Peyer's patch (tissue), 4 donors: ENCODE measurements around the gene ALDH1A2. TPM values are rescaled to one million over a fixed set of nuclear protein-coding genes. Genes with fewer than 3 reads are reported as not detected.
"Not testable (repeated sequence)": the region's sequence is repeated elsewhere in the genome, so short reads cannot be mapped to it uniquely, and the experiment has no call there.

Experiments
- DNase-seq, 3 donors: peaks; one replicate each; pipeline ENCODE4 v3.0.0-alpha.2; 2017 to 2019
- H3K27ac ChIP-seq, 4 donors: fragments of 200-600 bp; sonication (generic); one replicate each; pipeline ENCODE4 v1.5.1; 2016 to 2019
- H3K27me3 ChIP-seq, 2 donors: fragments of 200-600 bp; sonication (generic); one replicate each; pipeline ENCODE4 v1.5.1; 2019
- H3K36me3 ChIP-seq, 3 donors: fragments of 200-600 bp; sonication (generic); one replicate each; pipeline ENCODE4 v1.5.1; 2016 to 2019
- H3K4me1 ChIP-seq, 4 donors: fragments of 200-600 bp; sonication (generic); one replicate each; pipeline ENCODE4 v1.5.1; 2016 to 2019
- H3K4me3 ChIP-seq, 4 donors: fragments of 200-600 bp; sonication (generic); 1 replicate in 3 of 4; 2 replicates in 1 of 4; pipeline ENCODE4 v1.5.1; 2016 to 2019; ENCODE audit warnings: mild to moderate bottlenecking in 1 of 4
- H3K9me3 ChIP-seq, 4 donors: fragments of 200-600 bp; sonication (generic); one replicate each; pipeline ENCODE4 v1.5.1; 2016 to 2019; ENCODE audit warnings: mild to moderate bottlenecking in 1 of 4
- CTCF ChIP-seq, 6 experiments: fragments of 450-650 bp in 4 of 6; fragments of 200-600 bp in 2 of 6; sonication (generic) in 1 of 6; IDR thresholded peaks; one replicate each; pipeline ENCODE4 v1.5.1; 2017 to 2019; ENCODE audit warnings: antibody characterized with exemption in 6 of 6, mild to moderate bottlenecking in 3 of 6, moderate library complexity in 1 of 6
- POLR2A ChIP-seq, 2 donors: fragments of 450-650 bp; IDR thresholded peaks; one replicate each; pipeline ENCODE4 v1.5.1; 2017; ENCODE audit warnings: antibody characterized with exemption in 2 of 2, mild to moderate bottlenecking in 2 of 2, moderate library complexity in 2 of 2
- total RNA-seq, 4 donors: library from RNA; depleted of rRNA; stranded (reverse); fragments of >200 nt; gene quantifications; one replicate each; pipeline ENCODE4 v1.1.0, GENCODE V29; 2016

ALDH1A2 gene
- total RNA-seq, 4 donors from 2014 or later = 1.1 to 13.1 (median 10.0) TPM; not detected in 1

GRCh38 chr15:58086491-58086890 is 21.0 kb upstream of the ALDH1A2 start:
- no peaks in the 10 kb centered on the region for H3K36me3 ChIP-seq
- no peak overlapping the region for H3K27ac ChIP-seq
- H3K4me1 ChIP-seq = no peaks in the 10 kb centered on the region
- DNase-seq = no peak
- no peaks in the 10 kb centered on the region for H3K9me3 ChIP-seq
- TF ChIP-seq POLR2A (IDR thresholded peaks at IDR 0.05) (no peak), CTCF (IDR thresholded peaks at IDR 0.05) (no peak)
- H3K27me3 ChIP-seq = no peaks in the 10 kb centered on the region
- H3K4me3 ChIP-seq = no peak overlapping the region

DNA sequence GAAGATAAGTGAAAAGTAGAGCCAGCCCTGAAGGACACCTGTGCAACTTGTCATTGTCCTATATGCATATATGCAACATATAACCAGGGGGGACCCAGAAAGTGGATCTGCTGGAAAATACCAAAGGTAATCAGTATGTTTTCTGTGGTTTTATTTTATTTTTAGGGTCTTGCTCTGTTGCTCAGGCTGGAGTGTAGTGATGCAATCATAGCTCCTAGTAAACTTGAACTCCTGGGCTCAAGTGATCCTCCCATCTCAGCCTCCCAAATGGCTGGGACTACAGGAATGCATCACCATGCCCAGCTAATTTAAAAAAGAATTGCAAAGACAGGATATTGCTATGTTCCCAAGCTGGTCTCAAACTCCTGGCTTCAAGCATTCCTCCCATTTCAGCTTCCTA is 18.0 kb upstream of the ALDH1A2 start:
- TF ChIP-seq CTCF (IDR thresholded peaks at IDR 0.05) = no peak
- TF ChIP-seq POLR2A (IDR thresholded peaks at IDR 0.05) = no peak
- H3K27me3 ChIP-seq = no peaks in the 10 kb centered on the region

GRCh38 chr15:58081891-58082290 is 16.4 kb upstream of the ALDH1A2 start:
- H3K27me3 ChIP-seq = no peaks in the 10 kb centered on the region
- no peak overlapping the region for H3K27ac ChIP-seq
- H3K36me3 ChIP-seq = no peaks in the 10 kb centered on the region
- DNase-seq = no peak
- TF ChIP-seq POLR2A (IDR thresholded peaks at IDR 0.05) = no peak
- TF ChIP-seq CTCF (IDR thresholded peaks at IDR 0.05) = no peak
- no peaks in the 10 kb centered on the region for H3K4me1 ChIP-seq
- H3K4me3 ChIP-seq = no peak overlapping the region
- no peaks in the 10 kb centered on the region for H3K9me3 ChIP-seq

More for the DNA sequence above, 18.0 kb upstream of the ALDH1A2 start:
- Histone ChIP-seq H3K4me1 (no peaks in the 10 kb centered on the region), H3K4me3 (no peak overlapping the region), H3K36me3 (no peaks in the 10 kb centered on the region), H3K9me3 (no peaks in the 10 kb centered on the region), H3K27ac (no peak overlapping the region)
- DNase-seq = no peak

GRCh38 chr15:58081456-58081855 is 15.9 kb upstream of the ALDH1A2 start:
- TF ChIP-seq CTCF (IDR thresholded peaks at IDR 0.05) = no peak
- no peak for TF ChIP-seq POLR2A (IDR thresholded peaks at IDR 0.05)
- H3K36me3 ChIP-seq = no peaks in the 10 kb centered on the region
- no peak overlapping the region for H3K4me3 ChIP-seq

DNA sequence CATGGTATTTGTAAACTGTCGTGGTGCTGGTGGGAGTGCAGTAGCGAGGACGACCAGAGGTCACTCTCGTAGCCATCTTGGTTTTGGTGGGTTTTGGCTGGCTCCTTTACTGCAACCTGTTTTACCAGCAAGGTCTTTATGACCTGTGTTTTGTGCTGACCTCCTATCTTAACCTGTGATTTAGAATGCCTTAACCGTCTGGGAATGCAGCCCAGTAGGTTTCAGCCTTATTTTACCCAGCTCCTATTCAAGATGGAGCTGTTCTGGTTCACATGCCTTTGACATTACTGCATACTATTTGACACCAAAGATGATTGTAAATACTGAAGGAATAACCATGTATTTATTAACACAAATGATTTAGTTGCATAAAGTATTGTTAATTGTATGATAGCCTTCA is 15.4 kb upstream of the ALDH1A2 start:
- H3K4me3 ChIP-seq, H3K36me3 ChIP-seq, H3K27me3 ChIP-seq, DNase-seq, H3K9me3 ChIP-seq, H3K27ac ChIP-seq, H3K4me1 ChIP-seq: not testable (repeated sequence)

More at GRCh38 chr15:58081456-58081855, 15.9 kb upstream of the ALDH1A2 start:
- no peak for DNase-seq
- Histone ChIP-seq H3K27me3 (no peaks in the 10 kb centered on the region), H3K27ac (no peak overlapping the region), H3K4me1 (no peaks in the 10 kb centered on the region), H3K9me3 (no peaks in the 10 kb centered on the region)

DNA sequence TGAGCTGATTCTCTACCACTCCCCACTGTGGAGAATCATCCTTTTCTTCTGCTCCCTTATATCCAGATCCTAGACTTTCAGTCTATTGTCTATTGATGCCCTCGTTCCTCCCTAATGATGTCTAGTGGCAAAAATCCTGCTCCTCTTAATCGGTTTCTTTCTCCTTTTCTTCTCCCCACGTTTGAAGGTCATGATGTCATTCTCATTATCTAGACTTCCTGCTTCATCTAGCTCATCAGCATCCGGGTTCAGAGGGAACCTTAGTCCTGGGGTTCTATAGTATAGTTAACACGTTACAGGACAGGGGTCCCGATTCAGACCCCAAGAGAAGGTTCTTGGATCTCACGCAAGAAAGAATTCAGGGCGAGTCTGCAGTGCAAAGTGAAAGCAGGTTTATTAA is 14.9 kb upstream of the ALDH1A2 start:
- Histone ChIP-seq H3K27me3 (no peaks in the 10 kb centered on the region), H3K4me3 (no peak overlapping the region), H3K27ac (no peak overlapping the region), H3K4me1 (no peaks in the 10 kb centered on the region), H3K36me3 (no peaks in the 10 kb centered on the region), H3K9me3 (no peaks in the 10 kb centered on the region)
- no peak for DNase-seq
- no peak for TF ChIP-seq CTCF (IDR thresholded peaks at IDR 0.05)
